ENCODE measurements around the gene FBXO44. TPM values are rescaled to one million over a fixed set of nuclear protein-coding genes. Genes with fewer than 3 reads are reported as not detected.
"Not testable (repeated sequence)": the region's sequence is repeated elsewhere in the genome, so short reads cannot be mapped to it uniquely, and the experiment has no call there.

Gene FBXO44, protein sequence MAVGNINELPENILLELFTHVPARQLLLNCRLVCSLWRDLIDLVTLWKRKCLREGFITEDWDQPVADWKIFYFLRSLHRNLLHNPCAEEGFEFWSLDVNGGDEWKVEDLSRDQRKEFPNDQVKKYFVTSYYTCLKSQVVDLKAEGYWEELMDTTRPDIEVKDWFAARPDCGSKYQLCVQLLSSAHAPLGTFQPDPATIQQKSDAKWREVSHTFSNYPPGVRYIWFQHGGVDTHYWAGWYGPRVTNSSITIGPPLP
- polyA plus RNA-seq (ENCODE audit: insufficient read depth in 1 of 5, insufficient read length in 5 of 5, low replicate concordance in 1 of 5): 10 to 100 TPM; 10.4 to 20.3 (median 15.8) TPM
- long read RNA-seq, donor 1, partial matches to known transcripts: 0 of 8 reads
- long read RNA-seq, donor 1, other reads (novel, unspliced or antisense): 0 of 8 reads
- long read RNA-seq, donor 2, partial matches to known transcripts: 0 of 1 reads
- long read RNA-seq, donor 2, other reads (novel, unspliced or antisense): 0 of 1 reads
- long read RNA-seq, donor 3, partial matches to known transcripts: 0 of 2 reads
- long read RNA-seq, donor 3, other reads (novel, unspliced or antisense): 0 of 2 reads
- long read RNA-seq, donor 4, partial matches to known transcripts: 0 of 3 reads
- long read RNA-seq, donor 4, other reads (novel, unspliced or antisense): 0 of 3 reads
- long read RNA-seq, donor 5, transcript FBXO44-204 (5 exons, 1,734 nt): major isoform, 5 of 13 reads
- long read RNA-seq, donor 5, partial matches to known transcripts: 6 of 13 reads
- long read RNA-seq, donor 5, other reads (novel, unspliced or antisense): 0 of 13 reads
- long read RNA-seq, donor 6, partial matches to known transcripts: 8 of 12 reads
- long read RNA-seq, donor 6, other reads (novel, unspliced or antisense): 0 of 12 reads
- long read RNA-seq, donor 7, partial matches to known transcripts: 0 of 5 reads
- long read RNA-seq, donor 7, other reads (novel, unspliced or antisense): 0 of 5 reads
- long read RNA-seq, donor 8, partial matches to known transcripts: 0 of 1 reads
- long read RNA-seq, donor 8, other reads (novel, unspliced or antisense): 0 of 1 reads

DNA sequence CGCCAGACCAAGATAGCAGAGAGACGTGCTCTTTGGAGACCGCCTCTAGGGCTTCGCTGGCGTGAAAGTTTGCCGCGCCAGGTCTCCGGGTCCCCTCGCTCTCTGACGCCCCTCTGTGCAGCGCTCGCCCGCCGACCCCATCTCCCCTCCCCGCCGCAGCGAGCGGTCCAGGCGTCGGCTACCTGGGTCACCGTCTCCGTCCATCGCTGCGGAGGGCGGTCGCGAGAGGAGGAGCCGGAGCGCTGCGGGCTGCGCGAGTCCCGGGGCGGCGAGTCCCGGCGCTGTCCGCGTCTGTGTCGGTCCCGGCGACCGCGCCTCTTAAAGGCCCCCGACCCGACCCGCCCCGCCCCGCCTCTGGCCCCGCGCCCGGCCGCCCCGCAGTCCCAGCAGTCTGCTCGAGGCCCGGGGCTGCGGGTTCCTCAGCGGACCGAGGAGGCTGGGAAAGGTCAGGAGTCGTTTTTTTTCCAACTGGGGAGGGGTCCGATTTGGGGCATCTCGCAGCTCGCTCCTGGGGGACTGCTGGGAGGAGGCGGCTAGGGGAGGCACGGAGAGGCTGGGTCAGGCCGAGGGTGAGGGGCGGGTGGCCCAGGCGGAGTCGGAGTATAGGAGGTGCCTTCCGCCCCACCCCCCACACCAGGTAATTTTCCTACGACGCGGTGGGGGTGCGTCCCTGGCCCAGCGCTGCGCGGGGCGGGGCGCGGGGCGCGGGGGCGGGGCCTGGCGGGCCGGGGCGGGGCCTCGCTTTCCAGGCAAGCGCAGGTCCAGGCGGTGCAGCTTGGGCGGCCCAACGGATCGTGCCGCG is at the start of gene FBXO44, which contains the start of gene FBXO2:
FBXO44 (plus strand) TSS at position 741 of the 802 bp plus-strand sequence. CDS start 959 bp downstream, outside the sequence.
FBXO2 (minus strand) TSS at position 293 of the 802 bp plus-strand sequence; CDS start at position 204, 89 bp downstream.
- DNase-seq: no peak

DNA sequence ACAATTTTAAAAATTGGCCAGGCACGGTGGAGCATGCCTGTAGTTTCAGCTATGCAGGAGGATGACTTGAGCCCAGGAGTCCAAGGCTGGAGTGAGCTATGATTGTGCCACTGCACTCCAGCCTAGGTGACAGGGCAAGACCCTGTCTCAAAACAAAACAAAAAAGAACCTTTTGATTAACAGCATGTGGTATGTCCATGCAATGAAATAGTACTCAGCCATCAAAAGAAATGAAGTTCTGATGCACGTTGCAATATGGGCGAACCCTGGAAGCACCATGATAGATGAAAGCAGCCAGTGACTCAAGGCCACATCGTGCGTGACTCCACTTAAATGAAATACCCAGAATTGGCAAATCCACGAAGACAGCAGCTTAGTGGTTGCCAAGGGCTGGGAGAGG is 47.9 kb upstream of the FBXO44 start:
- no peak for DNase-seq

DNA sequence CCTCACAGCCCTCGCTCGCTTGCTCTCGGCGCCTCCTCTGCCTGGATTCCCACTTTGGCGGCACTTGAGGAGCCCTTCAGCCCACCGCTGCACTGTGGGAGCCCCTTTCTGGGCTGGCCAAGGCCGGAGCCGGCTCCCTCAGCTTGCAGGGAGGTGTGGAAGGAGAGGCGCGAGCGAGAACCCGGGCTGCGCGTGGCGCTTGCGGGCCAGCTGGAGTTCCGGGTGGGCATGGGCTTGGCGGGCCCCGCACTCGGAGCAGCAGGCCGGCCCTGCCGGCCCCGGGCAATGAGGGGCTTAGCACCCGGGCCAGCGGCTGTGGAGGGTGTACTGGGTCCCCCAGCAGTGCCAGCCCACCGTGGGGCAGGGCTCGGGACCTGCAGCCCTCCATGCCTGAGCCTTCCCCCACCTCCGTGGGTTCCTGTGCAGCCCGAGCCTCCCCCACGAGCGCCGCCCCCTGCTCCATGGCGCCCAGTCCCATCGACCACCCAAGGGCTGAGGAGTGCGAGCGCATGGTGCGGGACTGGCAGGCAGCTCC is 46.0 kb upstream of the FBXO44 start:
- not testable (repeated sequence) for DNase-seq

DNA sequence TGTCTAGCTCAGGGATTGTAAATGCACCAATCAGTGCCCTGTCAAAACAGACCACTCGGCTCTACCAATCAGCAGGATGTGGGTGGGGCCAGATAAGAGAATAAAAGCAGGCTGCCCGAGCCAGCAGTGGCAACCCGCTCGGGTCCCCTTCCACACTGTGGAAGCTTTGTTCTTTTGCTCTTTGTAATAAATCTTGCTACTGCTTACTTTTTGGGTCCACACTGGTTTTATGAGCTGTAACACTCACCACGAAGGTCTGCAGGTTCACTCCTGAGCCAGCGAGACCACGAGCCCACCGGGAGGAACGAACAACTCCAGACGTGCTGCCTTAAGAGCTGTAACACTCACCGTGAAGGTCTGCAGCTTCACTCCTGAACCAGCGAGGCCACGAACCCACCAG is 45.3 kb upstream of the FBXO44 start:
- not testable (repeated sequence) for DNase-seq

- DNase-seq: no peak
These were observed 44.0 kb upstream of the FBXO44 start for GRCh38 chr1:11610629-11611180.

- no peak for DNase-seq
These were observed 42.9 kb upstream of the FBXO44 start for GRCh38 chr1:11611638-11612327.

DNA sequence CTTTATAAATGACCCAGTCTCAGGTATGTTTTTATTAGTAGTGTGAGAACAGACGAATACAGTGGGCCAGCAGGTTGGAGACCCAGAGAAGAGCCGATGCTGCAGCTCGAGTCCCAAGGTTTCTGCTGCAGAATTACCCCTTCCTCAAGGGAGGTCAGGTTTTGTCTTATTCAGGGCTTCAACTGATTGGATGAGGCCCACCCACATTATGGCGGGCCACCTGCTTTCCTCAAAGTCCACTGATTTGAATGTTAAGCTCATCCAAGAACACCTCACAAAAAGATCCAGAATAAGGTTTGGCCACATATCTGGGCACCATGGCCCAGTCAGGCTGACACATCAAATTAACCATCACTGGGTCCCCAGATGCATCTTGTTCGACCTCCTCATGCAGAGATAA is 41.3 kb upstream of the FBXO44 start:
- DNase-seq: no peak

- DNase-seq: no peak
These were observed 39.6 kb upstream of the FBXO44 start for GRCh38 chr1:11615090-11615489.

- no peak for DNase-seq
These were observed 37.9 kb upstream of the FBXO44 start for GRCh38 chr1:11616766-11617165.

DNA sequence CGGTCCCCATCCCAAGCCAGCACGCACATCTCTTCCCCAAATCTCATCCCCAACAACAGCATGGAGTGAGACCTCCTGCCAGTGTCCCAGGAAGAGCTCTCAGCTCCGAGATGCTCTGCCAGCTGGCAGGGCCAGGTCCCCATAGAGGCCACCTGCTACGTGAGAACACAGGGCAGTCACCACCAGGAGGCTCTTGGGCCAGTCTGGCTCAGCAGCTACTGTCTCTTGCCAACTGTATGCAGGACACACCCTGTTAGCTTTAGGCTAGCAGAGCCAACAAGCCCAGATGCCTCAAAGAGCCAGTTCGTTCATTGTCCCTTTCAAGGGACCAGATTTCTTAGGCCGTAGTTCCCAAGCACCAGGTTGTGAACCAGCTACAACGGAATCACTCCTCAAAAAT is 37.4 kb upstream of the FBXO44 start:
- DNase-seq: no peak

DNA sequence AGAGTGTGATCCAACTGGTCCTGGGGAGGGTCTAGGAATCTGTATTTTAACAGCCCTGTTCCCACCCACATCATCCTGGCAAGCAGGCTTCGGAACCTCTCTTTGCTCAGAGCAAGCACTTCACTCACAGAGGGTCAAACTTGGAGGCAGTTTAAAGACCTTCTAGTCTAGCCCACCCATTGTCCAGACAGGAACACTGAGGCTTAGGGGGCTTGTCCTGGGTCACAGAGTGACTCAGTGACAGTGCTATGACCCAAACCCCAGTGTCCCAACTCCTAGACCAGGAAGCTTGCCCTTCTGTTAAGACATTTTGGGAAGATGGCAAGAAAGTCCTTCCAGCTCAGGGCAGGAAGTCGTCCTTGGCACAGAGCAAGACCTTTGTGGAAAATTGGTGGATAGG is 36.9 kb upstream of the FBXO44 start:
- DNase-seq: no peak

DNA sequence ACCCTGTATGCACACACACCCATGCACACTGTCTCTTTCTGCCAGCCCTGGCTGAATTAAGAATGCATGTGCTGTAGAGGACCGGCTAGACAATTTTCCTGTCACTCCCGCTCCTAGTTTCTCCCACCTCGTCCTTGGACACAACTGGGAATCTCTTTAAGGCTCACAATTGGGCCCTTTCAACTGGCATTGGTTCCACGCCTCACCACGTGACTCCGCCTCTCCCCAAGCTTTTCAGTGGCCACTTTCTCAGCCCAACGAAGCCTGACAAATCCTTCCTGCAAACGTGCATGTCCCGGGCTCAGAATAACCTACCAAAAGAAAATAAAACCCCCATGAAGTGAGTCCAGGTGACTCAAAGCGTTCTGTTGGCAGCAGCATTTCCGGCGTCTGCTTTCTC is 34.3 kb upstream of the FBXO44 start:
- DNase-seq: no peak

- DNase-seq: no peak
These were observed 33.8 kb upstream of the FBXO44 start for GRCh38 chr1:11620924-11621323.

GRCh38 chr1:11622398-11622797 is 32.3 kb upstream of the FBXO44 start:
- no peak for DNase-seq

DNA sequence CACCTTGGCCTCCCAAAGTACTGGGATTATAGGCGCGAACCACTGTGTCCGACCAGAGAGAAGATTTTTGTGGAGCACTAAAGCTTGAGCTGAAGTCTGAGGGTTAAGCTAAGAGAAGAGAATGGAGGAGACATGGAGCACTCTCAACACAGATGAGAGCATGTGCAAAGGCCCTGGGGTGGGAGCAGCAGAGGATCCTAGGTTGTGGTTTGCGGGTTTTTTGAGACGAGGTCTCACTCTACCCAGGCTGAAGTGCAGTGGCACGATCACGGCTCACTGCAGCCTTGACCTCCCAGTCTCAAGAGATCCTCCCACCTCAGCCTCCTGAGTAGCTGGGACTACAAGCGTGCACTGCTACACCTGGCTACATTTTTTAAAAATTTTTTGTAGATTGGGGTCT is 31.0 kb upstream of the FBXO44 start:
- DNase-seq: no peak

GRCh38 chr1:11626551-11626950 is 28.1 kb upstream of the FBXO44 start:
- DNase-seq: no peak

- DNase-seq: no peak
These were observed 25.9 kb upstream of the FBXO44 start for GRCh38 chr1:11628767-11629166.

- DNase-seq: no peak
These were observed 25.3 kb upstream of the FBXO44 start for GRCh38 chr1:11629184-11630016.
